SKM-1 treated with dmso at 0.1 percent for 144 hours (cell line): ENCODE measurements around the gene KRTAP12-4.
"Not testable (repeated sequence)": the region's sequence is repeated elsewhere in the genome, so short reads cannot be mapped to it uniquely, and the experiment has no call there.

Experiments
- DNase-seq: peaks from one replicate; lab custom pipeline; 2025; ENCODE audit not compliant: unreplicated experiment; lab: John Stamatoyannopoulos, UW

KRTAP12-4 gene

GRCh38 chr21:44637018-44637850 lies 17.2 kb downstream of the KRTAP12-4 start, which contains the start of gene KRTAP10-10:
KRTAP10-10 (plus strand) TSS chr21:44637356; CDS start chr21:44637418, 62 bp downstream.
- DNase-seq, result no peak

DNA sequence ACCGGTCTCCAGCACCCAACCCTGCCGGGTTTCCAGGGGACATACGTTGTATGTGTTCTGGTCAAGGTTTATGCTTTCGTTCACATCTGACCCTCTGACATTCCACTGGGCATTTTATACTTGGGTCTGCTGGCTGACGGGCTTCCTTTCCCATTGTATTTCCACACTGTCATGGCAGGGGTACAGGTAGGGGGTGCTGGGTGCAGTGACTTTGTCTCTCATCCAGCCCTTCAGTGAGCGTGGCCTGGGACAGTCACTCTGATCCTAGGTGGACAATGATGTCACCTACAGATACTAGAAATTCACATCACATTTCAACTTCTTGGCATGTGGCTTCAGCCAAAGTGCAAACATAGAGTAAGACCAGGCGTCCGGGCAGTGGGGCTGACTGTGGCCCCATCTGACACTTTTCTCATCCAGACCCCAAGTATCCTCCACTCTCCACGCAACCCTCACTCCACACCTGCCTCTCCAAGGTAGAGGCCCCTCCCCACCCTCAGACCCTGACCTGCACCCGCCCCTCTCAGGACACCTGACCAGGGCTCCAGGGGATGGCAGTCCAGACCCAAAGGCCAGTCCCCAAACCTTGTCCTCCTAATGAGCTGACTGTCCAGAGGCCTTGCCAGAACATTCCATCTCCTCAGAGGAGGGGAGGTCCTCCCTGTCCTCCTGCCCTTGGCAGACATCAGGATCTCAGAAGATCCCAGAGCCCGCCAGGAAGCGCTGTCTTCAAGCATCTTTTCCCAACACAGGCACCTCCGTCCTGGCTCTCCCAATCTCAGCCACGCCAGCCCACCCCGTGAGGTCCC lies 18.0 kb downstream of the KRTAP12-4 start:
- no peak for DNase-seq

DNA sequence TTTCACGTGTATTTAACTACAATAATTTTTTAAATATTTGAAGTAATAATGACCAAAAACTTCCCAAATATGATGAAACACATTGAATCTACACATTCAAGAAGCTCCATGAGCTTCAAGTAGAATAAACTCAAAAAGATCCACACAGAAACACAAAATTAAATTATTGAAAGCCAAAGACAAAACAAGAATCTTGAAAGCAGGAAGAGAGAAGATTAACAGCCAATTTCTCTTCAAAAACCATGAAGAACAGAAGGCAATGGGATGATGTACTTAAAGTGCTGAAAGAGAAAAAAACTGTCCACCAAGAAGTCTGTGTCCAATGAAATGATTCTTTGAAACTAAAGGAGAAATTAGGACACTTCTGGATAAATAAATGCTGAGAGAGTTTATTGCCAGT lies 22.4 kb downstream of the KRTAP12-4 start:
- no peak for DNase-seq

DNA sequence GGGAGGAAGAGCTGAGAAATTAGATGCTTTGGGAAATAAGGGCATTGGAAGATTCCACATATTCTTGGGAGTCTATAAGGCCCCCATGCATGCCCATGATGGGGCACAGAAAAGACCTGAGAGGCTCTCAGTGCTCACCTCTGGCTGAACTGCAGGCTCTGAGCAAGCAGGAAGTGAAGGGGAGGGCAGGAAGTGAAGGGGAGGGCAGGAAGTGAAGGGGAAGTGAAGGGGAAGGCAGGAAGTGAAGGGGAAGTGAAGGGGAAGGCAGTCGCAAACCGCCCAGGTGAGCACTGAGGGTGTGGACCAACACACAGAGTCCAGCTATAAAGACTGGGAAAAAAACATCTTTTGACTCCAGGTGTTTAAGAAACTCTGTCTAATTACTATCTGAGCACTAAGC lies 24.0 kb downstream of the KRTAP12-4 start:
- no peak for DNase-seq

- no peak for DNase-seq
Measured at GRCh38 chr21:44628707-44629391, 25.6 kb downstream of the KRTAP12-4 start.

DNA sequence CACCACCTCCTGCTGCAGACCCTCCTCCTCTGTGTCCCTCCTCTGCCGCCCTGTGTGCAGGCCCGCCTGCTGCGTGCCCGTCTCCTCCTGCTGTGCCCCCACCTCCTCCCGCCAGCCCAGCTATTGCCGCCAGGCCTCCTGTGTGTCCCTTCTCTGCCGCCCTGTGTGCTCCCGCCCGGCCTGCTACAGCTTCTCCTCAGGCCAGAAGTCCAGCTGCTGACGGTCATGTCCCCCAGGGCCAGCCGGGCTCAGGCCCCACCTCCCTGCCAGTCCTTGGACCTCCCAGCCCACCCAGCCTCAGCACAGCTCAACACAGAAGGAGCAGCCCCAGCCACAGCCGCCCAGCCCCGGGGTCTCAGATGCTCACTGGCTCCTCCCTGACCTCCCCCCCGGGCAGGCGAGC lies 26.6 kb downstream of the KRTAP12-4 start:
- DNase-seq, result not testable (repeated sequence)

GRCh38 chr21:44627181-44627822 lies 27.2 kb downstream of the KRTAP12-4 start:
- DNase-seq, result not testable (repeated sequence)

DNA sequence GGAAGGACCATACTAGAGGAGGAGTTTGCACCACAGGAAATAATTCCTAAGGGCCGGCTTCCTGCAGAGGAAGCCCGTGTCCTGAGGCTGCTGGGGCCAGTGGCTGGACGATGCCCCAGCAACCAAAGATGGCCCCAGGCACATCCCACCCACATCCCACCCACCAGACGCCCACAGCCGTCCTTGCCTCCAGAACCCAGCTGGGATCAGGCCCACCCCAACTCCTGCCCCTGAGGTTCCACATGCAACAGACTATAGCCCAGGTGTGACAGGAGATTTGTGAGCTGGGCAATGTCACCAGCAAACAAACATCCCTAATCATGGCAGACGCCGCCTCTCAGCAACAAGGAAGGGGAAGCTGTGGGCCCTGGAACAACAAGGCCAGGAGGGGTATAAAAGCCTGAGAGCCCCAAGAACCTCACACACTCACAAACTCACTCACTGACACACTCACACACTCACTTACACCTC lies 27.8 kb downstream of the KRTAP12-4 start, which contains the start of gene KRTAP10-9:
KRTAP10-9 (plus strand) TSS at position 421 of the 471 bp plus-strand sequence. CDS start 79 bp downstream, outside the sequence.
- no peak for DNase-seq

DNA sequence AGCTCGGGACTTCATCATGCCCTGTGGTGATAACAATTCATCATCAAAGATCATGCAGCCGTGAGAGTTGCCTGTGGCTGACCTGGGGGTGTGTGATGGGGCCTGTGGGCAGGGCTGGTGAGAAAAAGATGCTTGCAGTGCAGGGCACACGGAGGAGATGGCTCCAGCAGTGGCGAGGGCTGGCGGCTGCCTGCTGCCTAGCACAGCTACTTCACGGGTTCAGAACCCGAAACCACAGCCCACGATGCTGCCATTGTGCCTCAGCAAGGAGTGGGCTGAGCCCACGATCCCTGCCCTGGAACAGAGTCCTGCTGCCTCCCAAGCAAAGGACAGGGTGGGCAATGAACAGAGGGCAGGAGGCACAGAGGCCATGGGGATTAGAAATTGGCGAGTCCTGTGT lies 28.2 kb downstream of the KRTAP12-4 start:
- no peak for DNase-seq

GRCh38 chr21:44625756-44626155 lies 28.7 kb downstream of the KRTAP12-4 start:
- DNase-seq, result no peak

- no peak for DNase-seq
Measured at GRCh38 chr21:44623575-44623974, 30.9 kb downstream of the KRTAP12-4 start.

- no peak for DNase-seq
Measured at GRCh38 chr21:44619886-44620285, 34.6 kb downstream of the KRTAP12-4 start.

DNA sequence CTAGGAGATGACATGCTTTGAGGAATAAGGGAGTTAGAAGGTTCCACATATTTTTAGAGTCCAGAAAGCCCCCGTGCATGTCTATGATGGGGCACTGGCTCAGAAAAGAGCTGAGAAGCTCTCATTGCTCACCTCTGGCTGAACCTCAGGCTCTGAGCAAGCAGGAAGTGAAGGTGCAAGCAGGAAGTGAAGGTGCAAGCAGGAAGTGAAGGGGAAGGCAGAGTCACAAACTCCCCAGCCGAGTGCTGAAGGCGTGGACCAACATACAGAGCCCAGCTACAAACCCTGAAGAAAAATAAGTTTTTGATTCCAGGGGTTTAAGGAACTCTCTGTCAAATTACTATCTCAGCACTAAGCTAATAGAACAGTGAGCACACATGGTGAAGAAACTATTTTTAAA lies 35.5 kb downstream of the KRTAP12-4 start:
- no peak for DNase-seq

DNA sequence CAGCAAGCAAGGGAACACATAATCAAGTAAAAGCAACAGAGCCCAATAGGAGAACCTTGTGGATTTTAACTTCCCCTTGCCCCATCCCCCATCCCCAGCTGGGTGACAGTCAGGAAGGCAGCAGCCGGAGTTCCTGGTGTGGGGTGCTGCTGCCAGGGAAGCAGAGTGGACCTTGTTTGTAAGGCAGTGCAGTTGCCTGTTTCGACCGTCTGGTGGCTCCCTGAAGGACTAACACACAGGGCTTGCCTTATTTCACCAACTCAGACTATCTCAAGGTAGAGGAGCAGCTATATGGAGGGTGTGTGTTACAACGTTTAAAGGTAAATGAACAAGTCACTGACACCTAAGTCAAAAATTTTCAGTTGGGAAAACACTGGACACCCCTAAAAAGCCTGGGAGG lies 36.0 kb downstream of the KRTAP12-4 start:
- DNase-seq, result peak; percentile 50

GRCh38 chr21:44617071-44617501 lies 37.4 kb downstream of the KRTAP12-4 start:
- no peak for DNase-seq

GRCh38 chr21:44616591-44616926 lies 37.9 kb downstream of the KRTAP12-4 start:
- no peak for DNase-seq

- DNase-seq, result no peak
Measured at GRCh38 chr21:44615911-44616590, 38.4 kb downstream of the KRTAP12-4 start.

GRCh38 chr21:44615466-44615865 lies 39.0 kb downstream of the KRTAP12-4 start:
- DNase-seq, result no peak

- DNase-seq, result no peak
Measured at GRCh38 chr21:44614961-44615391, 39.5 kb downstream of the KRTAP12-4 start.

DNA sequence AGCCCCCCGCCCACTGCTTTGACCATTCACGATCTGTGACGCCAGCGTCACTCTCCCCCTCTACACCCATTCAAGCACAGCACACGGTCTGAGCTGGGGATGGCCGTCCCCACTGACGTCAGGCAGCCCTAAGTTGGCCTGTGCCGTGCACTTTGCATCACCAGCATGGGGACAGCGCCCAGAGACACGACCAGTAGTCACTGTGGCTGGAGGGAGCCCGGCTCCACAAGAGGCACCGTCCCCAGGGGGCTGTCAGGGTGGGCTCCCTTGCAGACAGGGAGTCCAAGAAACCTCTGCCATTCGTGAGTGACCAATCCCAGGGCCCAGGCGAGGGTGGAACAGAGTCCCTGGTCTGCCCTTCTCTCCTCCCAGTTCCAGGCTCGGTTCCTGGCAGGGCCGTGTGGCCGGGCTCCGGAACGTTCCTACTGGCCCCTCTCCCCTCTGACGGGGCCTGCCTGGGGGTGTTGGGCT lies 40.3 kb downstream of the KRTAP12-4 start:
- DNase-seq, result no peak
